Right ventricle myocardium inferior (tissue), 1 donor: ENCODE measurements around the gene ALAS1. TPM values are rescaled to one million over a fixed set of nuclear protein-coding genes. Genes with fewer than 3 reads are reported as not detected.

Experiments used
- ATAC-seq: fragments of 200-7000 bp; cut with Tn5 transposase; one replicate; pipeline ENCODE4 v1.9.1; 2020; ENCODE audit warnings: mild to moderate bottlenecking, moderate library complexity
- DNase-seq: peaks from one replicate; pipeline ENCODE4 v3.0.0; 2021; ENCODE audit errors: missing footprints
- intact Hi-C: fragments of 100-400 bp; cut with DNase I; formaldehyde crosslinking; loops from one replicate; pipeline ENCODE4 v1.11.0; 2022
- total RNA-seq: library from RNA; stranded (reverse); fragmentation: NEBNext Ultra II Directional; extraction: Animal tissue kit (Norgen Biotek cat#: 25700); gene quantifications from one replicate; pipeline ENCODE4 v1.2.1, GENCODE V29; 2021
- donor health status: DM: no; HTN: yes; CAD: no; lungs with severe emphysema.

Gene ALAS1
- total RNA-seq, 1 donor from 2014 or later, result 186 TPM

DNA sequence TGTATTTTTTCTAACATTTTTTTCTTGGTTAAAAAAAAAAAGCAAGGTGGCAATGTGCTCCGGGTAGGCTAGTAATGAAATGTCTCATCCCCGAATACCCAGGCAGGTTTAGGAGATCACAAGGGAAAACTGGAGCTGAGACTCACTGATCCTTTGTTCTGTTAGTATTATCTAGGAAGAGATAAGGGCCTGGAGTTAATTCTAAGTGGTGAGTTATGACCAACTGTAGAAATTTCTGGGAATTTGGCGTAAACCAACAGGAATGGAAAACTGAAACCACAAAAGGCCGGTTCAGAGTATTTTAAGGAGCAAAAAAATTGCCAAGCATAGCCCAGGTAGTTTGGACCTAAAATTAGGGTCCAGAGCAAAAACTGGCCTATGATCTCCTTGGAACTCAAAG lies 60.0 kb downstream of the ALAS1 start:
- intact Hi-C loops, result no loop called here
- ATAC-seq, result no peak
- DNase-seq, result no peak

DNA sequence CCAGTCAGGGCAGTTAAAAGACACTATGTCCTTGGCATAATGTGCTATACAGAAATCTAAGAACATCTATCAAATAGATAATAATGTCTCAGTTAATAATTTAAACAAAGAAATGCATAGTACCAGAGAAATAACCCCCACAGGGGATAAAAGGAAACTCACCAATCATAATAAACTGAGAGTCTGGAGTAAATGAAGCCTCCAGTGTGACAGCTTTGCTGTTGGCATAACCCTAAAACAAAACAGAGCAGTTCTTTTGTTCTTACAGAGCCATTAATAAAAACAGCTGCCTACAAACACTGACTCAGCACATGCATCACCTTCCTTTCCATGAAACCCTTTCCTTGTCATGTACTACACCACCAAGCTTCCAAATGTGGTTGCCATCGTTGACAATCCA lies 61.1 kb downstream of the ALAS1 start:
- intact Hi-C loops, result no loop called here
- ATAC-seq, result no peak
- no peak for DNase-seq

DNA sequence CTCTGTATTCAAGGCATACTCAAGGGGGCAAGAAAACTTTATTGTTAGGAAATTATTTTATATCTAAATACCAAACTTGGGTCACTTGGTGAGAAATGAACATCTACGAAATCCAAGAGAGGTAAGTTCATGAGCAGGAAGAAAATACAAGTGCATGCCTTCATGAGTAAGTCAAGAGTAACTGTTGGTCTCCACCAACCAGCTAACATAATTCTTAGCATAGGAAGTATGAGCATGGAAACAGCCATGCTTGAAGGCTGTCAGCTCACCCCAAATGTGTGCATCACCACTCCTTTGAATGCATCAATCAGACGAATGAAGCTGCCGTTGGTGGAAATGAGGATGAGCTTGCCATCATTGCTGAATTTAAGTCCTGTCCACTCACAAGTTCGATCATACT lies 61.5 kb downstream of the ALAS1 start:
- intact Hi-C loops, result no loop called here
- DNase-seq (no peak), ATAC-seq (no peak)

DNA sequence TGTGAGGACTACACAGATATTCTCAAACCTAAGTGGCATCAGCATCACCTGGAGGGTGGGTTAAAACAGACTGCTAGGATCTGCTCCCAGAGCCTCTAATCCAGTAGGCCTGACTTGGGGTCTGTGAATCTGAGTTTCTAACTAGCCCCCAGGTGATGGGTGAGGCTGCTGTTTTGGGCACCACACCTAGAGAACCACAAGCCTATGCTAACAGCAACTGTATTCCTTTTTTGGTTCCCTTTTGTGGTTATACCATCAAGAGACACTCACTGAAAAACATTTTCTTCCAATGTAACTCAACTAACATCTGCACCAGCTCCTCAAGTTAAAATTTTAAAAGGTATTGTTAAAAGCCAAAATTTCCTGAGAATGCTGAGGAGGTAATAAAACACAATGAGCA lies 64.5 kb downstream of the ALAS1 start:
- intact Hi-C loops, result no loop called here

More for the DNA sequence above, 64.5 kb downstream of the ALAS1 start:
- DNase-seq (no peak), ATAC-seq (no peak)

Other genes with a start within 250 kb of the ALAS1 start
- 0.22 TPM for gene GPR62, start 242.8 kb upstream of the ALAS1 start, total RNA-seq
- gene PCBP4, start 230.7 kb upstream of the ALAS1 start, total RNA-seq, result 79.8 TPM
- gene ABHD14B, start 224.1 kb upstream of the ALAS1 start, total RNA-seq, result 13.8 TPM
- gene ABHD14A, start 223.1 kb upstream of the ALAS1 start, total RNA-seq, result 31.5 TPM
- gene ACY1, start 214.6 kb upstream of the ALAS1 start, total RNA-seq, result 32.3 TPM
- 677 TPM for gene RPL29, start 202.3 kb upstream of the ALAS1 start, total RNA-seq
- gene DUSP7, start 141.6 kb upstream of the ALAS1 start, total RNA-seq, result 25.0 TPM
- gene POC1A, start 43.7 kb upstream of the ALAS1 start, total RNA-seq, result 1.7 TPM
- 0.38 TPM for gene TLR9, start 27.5 kb downstream of the ALAS1 start, total RNA-seq
- 120 TPM for gene TWF2, start 41.0 kb downstream of the ALAS1 start, total RNA-seq
- gene PPM1M, start 47.6 kb downstream of the ALAS1 start, total RNA-seq, result 8.7 TPM
- 62.3 TPM for gene WDR82, start 80.5 kb downstream of the ALAS1 start, total RNA-seq
- gene GLYCTK, start 89.7 kb downstream of the ALAS1 start, total RNA-seq, result 5.2 TPM
- 2.2 TPM for gene DNAH1, start 118.2 kb downstream of the ALAS1 start, total RNA-seq
- 53.3 TPM for gene BAP1, start 211.8 kb downstream of the ALAS1 start, total RNA-seq
- 13.7 TPM for gene PHF7, start 212.5 kb downstream of the ALAS1 start, total RNA-seq
- gene SEMA3G, start 246.9 kb downstream of the ALAS1 start, total RNA-seq, result 12.3 TPM